GM21367 (cell line): ENCODE results near the gene PALLD.

Experiments used
- ATAC-seq: cut with Tn5 transposase; IDR thresholded peaks from one replicate; pipeline ENCODE4 v1.9.1; 2021; ENCODE audit not compliant: unreplicated experiment

The PALLD gene

DNA sequence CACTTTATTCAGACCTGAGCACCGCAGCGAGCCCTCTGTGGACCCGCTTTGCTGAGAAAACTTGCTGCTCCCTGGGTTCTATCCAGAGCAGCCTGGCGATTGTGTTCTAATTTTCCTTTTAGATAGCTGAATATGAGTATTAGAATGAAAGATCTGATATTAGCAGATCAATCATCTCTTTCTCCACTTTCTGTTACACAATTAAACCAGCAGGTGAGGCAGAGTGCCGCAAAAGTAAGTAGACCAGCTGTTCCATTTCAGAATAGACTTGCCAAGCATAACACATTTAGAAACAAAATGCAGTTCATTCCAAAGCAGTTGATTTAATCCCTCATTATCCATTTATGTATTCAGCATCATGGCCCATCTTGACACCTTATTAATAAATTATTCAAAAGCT is 58.6 kb downstream of the PALLD start:
- ATAC-seq: no peak

- no peak for ATAC-seq
Measured at GRCh38 chr4:168557658-168558057, 60.8 kb downstream of the PALLD start.

- ATAC-seq: no peak
Measured at GRCh38 chr4:168558599-168558998, 61.7 kb downstream of the PALLD start.

GRCh38 chr4:168560184-168561180 is 63.6 kb downstream of the PALLD start:
- no peak for ATAC-seq

DNA sequence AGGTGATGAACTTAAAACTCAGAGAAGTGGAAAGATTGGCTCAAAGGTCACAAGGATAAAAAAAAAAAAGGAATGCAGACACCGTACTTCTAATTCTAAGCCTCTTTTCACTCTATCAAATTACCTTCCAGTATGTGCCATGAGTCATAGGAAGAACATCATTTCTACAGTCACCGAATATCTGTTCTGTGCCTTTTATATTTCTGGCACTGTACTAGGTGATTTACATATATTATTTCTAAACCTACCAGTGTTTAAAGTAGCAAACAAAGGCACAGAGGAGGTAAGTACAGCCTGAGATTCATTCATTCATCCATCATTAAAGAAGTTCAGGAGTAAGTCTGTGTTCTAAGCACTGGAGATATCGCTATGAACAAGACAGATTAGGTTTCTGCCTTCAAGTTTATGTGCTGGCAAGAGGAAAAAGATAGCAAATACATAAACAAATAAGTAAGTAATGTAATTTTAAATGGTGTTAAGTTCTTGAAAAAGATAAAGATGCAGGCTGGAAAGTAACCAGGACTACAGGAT is 65.3 kb downstream of the PALLD start:
- ATAC-seq: no peak

- no peak for ATAC-seq
Measured at GRCh38 chr4:168564023-168564422, 67.2 kb downstream of the PALLD start.

GRCh38 chr4:168565130-168565529 is 68.3 kb downstream of the PALLD start:
- no peak for ATAC-seq

DNA sequence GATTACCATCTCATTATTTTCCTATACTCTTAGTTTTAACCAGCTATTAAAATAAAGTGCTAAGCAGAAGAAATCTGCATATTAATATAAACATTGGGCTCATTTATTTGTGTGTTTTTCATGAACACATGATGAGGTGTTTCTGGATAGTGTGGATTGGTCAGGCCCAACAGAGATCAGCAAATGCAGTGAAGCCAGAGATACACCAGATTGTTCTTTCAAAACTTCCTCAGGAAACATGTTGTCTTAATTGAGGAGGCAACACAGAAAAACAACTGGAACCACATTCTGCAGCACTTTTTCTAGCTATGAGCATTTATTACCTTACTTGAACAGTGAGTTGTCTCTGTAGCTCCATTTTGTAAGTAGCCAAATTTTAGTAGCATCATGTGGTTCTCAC is 69.9 kb downstream of the PALLD start:
- ATAC-seq: no peak

DNA sequence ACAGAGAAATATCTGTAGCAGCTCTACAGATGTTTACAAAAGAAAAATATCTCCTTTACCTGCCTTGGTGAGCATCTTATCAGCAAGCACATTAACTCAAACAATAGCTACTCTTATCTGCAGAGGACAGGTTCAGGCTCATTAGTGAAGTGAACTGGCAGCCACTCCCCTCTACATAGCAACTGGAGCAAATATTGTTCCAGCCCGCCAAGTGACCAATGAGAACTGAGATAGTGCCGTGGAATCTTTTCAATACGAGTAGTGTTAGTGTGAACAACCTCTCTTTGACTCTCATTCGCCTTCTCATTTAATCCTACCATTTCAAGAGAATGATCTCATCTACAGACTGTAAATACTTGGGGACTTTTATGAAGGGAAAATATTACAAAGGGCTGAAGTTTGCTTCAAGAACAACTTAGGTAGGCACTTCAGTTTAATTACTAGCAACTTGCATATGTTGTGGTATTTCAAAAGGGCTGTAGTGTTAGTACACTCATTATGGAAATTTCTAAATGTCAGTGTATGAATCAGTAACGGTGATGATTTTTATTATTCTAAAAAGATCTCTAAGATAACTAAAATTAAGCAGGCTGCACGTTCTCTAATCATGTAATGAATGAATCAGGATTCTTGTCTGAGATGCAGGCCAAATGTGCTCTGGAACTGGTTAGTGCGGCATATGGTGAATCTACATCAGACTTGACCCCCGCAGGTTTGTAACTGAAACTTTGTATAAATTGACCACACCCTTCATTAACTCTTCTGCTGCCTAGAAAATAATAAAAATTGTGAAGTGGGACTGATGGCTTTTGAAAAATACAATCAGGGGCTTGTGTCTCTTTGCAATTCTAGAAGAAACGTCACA is 72.4 kb downstream of the PALLD start:
- no peak for ATAC-seq

DNA sequence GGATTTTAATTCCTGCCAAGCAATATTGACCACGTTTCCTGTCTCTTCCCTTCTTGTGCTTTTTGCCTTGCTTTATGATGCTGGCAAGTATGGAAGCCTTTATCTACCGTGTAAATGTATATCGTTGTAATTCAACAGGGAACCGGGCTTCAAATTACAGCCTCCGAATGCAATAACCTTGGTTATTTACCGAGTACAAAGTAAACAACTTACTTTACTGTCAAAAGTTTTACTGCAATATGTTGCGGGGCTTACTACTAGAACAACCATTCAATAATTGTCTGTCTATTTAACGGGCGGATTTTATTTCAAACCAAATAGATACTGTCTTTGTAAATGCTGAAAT is 73.1 kb downstream of the PALLD start:
- no peak for ATAC-seq

- ATAC-seq: no peak
Measured at GRCh38 chr4:168570466-168570865, 73.6 kb downstream of the PALLD start.

GRCh38 chr4:168572002-168572401 is 75.2 kb downstream of the PALLD start:
- ATAC-seq: no peak

- no peak for ATAC-seq
Measured at GRCh38 chr4:168573870-168574269, 77.0 kb downstream of the PALLD start.

GRCh38 chr4:168574581-168575295 is 77.9 kb downstream of the PALLD start:
- ATAC-seq: no peak

DNA sequence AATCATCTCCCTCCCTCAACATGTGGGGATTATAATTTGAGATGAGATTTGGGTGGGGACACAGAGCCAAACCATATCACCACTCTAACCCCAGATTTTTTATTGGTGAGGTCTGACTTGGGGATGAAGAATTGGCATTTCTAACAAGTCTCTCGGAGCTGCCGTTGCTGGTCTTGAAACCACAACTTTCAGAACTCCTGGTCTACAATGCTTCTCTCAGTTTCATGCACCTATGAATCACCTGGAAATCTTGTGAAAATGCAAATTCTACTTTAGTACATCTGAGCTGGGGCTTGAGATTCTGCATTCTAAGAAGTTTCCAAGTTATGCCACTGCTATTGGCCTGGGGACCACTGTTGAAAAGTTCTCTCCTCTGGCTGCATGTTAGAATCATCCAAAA is 78.6 kb downstream of the PALLD start:
- no peak for ATAC-seq

GRCh38 chr4:168577624-168578023 is 80.8 kb downstream of the PALLD start:
- no peak for ATAC-seq

DNA sequence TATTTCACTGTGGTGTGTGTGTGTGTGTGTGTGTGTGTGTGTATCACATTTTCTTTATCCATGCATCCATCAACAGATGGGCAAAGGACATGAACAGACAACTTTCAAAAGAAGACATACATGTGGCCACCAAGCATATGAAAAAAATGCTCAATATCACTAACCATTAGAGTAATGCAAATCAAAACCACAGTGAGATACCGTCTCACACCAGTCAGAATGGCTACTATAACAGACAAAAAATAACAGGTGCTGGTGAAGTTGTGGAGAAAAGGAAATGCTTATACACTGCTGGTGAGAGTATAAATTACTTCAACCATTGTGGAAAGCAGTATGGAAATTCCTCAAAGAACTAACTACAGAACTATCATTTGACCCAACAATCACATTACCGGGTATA is 83.4 kb downstream of the PALLD start:
- ATAC-seq: no peak

DNA sequence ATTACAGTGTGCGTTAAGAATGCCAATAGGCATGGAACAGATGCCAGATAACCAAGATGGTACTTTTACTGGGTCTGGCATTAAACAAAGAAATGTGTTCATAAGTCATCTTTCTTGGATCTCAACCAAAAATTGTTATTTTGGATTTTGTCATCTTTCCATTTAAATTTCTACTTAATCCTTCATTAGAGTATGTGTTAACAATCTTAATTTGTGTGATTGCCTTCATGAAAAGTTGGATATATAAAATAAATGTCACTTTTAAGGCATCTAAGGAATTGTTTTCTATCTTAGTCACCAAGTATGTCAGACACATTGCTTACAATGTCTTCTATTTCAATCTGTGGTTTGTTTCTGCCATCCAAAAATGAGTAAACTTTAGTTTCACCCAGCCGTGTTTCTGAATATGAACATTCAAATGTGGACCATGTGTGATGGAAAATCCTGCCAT is 87.5 kb downstream of the PALLD start:
- ATAC-seq: no peak

GRCh38 chr4:168585168-168586091 is 88.6 kb downstream of the PALLD start:
- ATAC-seq: peak; percentile 84

- ATAC-seq: no peak
Measured at GRCh38 chr4:168586926-168587325, 90.1 kb downstream of the PALLD start.
